B cell (primary cell): ENCODE measurements around the gene ARL4A. TPM values are rescaled to one million over a fixed set of nuclear protein-coding genes. Genes with fewer than 3 reads are reported as not detected.

Experiments
- ATAC-seq: fragments of 200-7000 bp; cut with Tn5 transposase; one replicate; pipeline ENCODE4 v1.10.0; 2021; ENCODE audit warnings: low read depth, mild to moderate bottlenecking, moderate number of reproducible peaks, moderate library complexity
- CTCF ChIA-PET: fragments of 350-600 bp; sonication (Branson Sonifier 250); formaldehyde crosslinking; loops from one replicate; lab custom pipeline; 2021; ENCODE audit warnings: antibody characterized with exemption, inconsistent platforms; lab: Charles Lee
- POLR2A ChIA-PET: fragments of 350-600 bp; sonication (Branson Sonifier 250); formaldehyde crosslinking; loops from one replicate; lab custom pipeline; 2021; ENCODE audit warnings: antibody characterized with exemption; lab: Charles Lee
- DNase-seq: peaks from one replicate; pipeline ENCODE4 v3.0.0; 2013
- H2AFZ ChIP-seq: 2 replicates; pipeline ENCODE4 v1.6.1; 2012; ENCODE audit warnings: mild to moderate bottlenecking, low read depth, low read length; ENCODE audit not compliant: insufficient read depth, poor library complexity, severe bottlenecking
- H3K27ac ChIP-seq, 2 donors: 1 replicate in 1 of 2; 2 replicates in 1 of 2; pipeline ENCODE4 v1.5.1; 2012 to 2013; ENCODE audit warnings: low read length in 2 of 2, mild to moderate bottlenecking in 2 of 2, moderate library complexity in 1 of 2
- H3K27me3 ChIP-seq, 4 experiments: fragments of 200-600 bp in 1 of 4; sonication (generic) in 1 of 4; replicated peaks in 1 of 4; 1 replicate in 2 of 4; 2 replicates in 2 of 4; pipeline versions ENCODE4 v1.6.1 to v1.7.0; 2013 to 2016; ENCODE audit warnings: low read length in 3 of 4, mild to moderate bottlenecking in 2 of 4, mixed read lengths in 1 of 4, moderate library complexity in 1 of 4; ENCODE audit not compliant: insufficient read depth in 4 of 4, control insufficient read depth in 3 of 4; ENCODE audit errors: control extremely low read depth in 1 of 4
- H3K36me3 ChIP-seq, 2 experiments: replicated peaks in 1 of 2; 1 replicate in 1 of 2; 2 replicates in 1 of 2; pipeline versions ENCODE4 v1.6.1 to v1.7.1; 2013; ENCODE audit warnings: low read length in 1 of 2; ENCODE audit not compliant: insufficient read depth in 2 of 2, control insufficient read depth in 1 of 2; ENCODE audit errors: control extremely low read depth in 1 of 2, extremely low read depth in 1 of 2
- H3K4me1 ChIP-seq, 2 donors: fragments of 200-600 bp in 1 of 2; sonication (generic) in 1 of 2; 1 replicate in 1 of 2; 2 replicates in 1 of 2; pipeline versions ENCODE4 v1.5.1 to v1.6.1; 2013 to 2017; ENCODE audit warnings: low read length in 2 of 2; ENCODE audit not compliant: control insufficient read depth in 2 of 2, insufficient read depth in 2 of 2
- H3K4me2 ChIP-seq: replicated peaks from 2 replicates; pipeline ENCODE3; 2012; ENCODE audit warnings: mild to moderate bottlenecking, low read depth, low read length; ENCODE audit not compliant: poor library complexity, severe bottlenecking
- H3K4me3 ChIP-seq, 5 experiments: fragments of 200-600 bp in 1 of 5; sonication (generic) in 1 of 5; 1 replicate in 3 of 5; 2 replicates in 2 of 5; pipeline versions ENCODE4 v1.5.1 to v1.7.0; 2011 to 2016; ENCODE audit warnings: low read length in 4 of 5, mild to moderate bottlenecking in 4 of 5, low read depth in 2 of 5, control low read depth in 1 of 5, moderate library complexity in 1 of 5; ENCODE audit not compliant: insufficient read depth in 1 of 5; ENCODE audit errors: control extremely low read depth in 1 of 5, extremely low read depth in 1 of 5
- H3K79me2 ChIP-seq: fragments of 200-600 bp; sonication (generic); one replicate; pipeline ENCODE4 v1.6.0; 2016; ENCODE audit warnings: low read length; ENCODE audit not compliant: control insufficient read depth, insufficient read depth
- H3K9ac ChIP-seq: fragments of 200-600 bp; sonication (generic); 2 replicates; pipeline ENCODE4 v1.6.1; 2017; ENCODE audit warnings: mild to moderate bottlenecking, low read length, moderate library complexity
- H3K9me3 ChIP-seq, 3 donors: one replicate each; pipeline versions ENCODE4 v1.6.1 to v1.7.1; 2013; ENCODE audit warnings: low read length in 2 of 3; ENCODE audit not compliant: control insufficient read depth in 2 of 3, insufficient read depth in 1 of 3; ENCODE audit errors: control extremely low read depth in 1 of 3
- H4K20me1 ChIP-seq: 2 replicates; pipeline ENCODE4 v1.6.0; 2012; ENCODE audit warnings: mild to moderate bottlenecking, low read length; ENCODE audit not compliant: insufficient read depth, control insufficient read depth, poor library complexity, severe bottlenecking
- H3K27ac Mint-ChIP-seq: one replicate; pipeline ENCODE4 v1.8.0; 2021; ENCODE audit warnings: mixed read lengths
- H3K27me3 Mint-ChIP-seq: one replicate; pipeline ENCODE4 v1.8.0; 2021; ENCODE audit warnings: mixed read lengths
- H3K4me1 Mint-ChIP-seq: one replicate; pipeline ENCODE4 v1.8.0; 2021; ENCODE audit warnings: mixed read lengths
- H3K4me3 Mint-ChIP-seq: one replicate; pipeline ENCODE4 v1.8.0; 2021; ENCODE audit warnings: mixed read lengths
- H3K9me3 Mint-ChIP-seq: one replicate; pipeline ENCODE4 v1.8.0; 2022; ENCODE audit warnings: mixed read lengths; ENCODE audit not compliant: insufficient read depth
- CTCF ChIP-seq: fragments of 200-600 bp; IDR thresholded peaks from one replicate; pipeline ENCODE4 v1.8.0; 2022; ENCODE audit warnings: antibody characterized with exemption, mild to moderate bottlenecking
- EZH2 ChIP-seq: IDR thresholded peaks from 2 replicates; pipeline ENCODE4 v1.6.1; 2012; ENCODE audit warnings: borderline replicate concordance, low read depth, mild to moderate bottlenecking, moderate library complexity, low read length; ENCODE audit not compliant: insufficient read depth, poor library complexity, severe bottlenecking
- WGBS: methylation state at CpG from one replicate; pipeline ENCODE4 v1.1.5; 2013; ENCODE audit warnings: missing lambda C conversion rate; ENCODE audit not compliant: insufficient coverage; 5-methylcytosine and 5-hydroxymethylcytosine counted together
- intact Hi-C: fragments of 100-400 bp; cut with micrococcal nuclease; formaldehyde crosslinking; loops from one replicate; pipeline ENCODE4 v1.10.0; 2022
- polyA plus RNA-seq: library from polyadenylated mRNA; depleted of rRNA; stranded (reverse); fragments of >200 nt; gene quantifications from 2 replicates; pipeline ENCODE4 v1.2.3, GENCODE V29; 2012
- total RNA-seq, 2 donors: library from RNA; stranded (reverse); fragments of 120-200 nt in 1 of 2; gene quantifications; 1 replicate in 1 of 2; 2 replicates in 1 of 2; pipeline versions ENCODE4 v1.2.3 to v1.2.4, GENCODE V29; 2013 to 2022

ARL4A gene
- total and polyA plus RNA-seq, 2 donors (not counting 1 experiment from before 2014, with no cell fraction given), result 14.2 to 100 TPM

GRCh38 chr7:12725575-12726316, 38.3 kb downstream of the ARL4A start:
- DNase-seq (no peak), ATAC-seq (no peak)
- Mint-ChIP-seq H3K4me1 (peaks cover 3% of the 10 kb centered on the region), H3K9me3 (no peaks in the 10 kb centered on the region), H3K27me3 (peaks cover 3% of the 10 kb centered on the region), H3K27ac (no peak overlapping the region), H3K4me3 (no peak overlapping the region)
- Histone ChIP-seq H3K79me2 (no peaks in the 10 kb centered on the region), H3K4me1 (no peaks in the 10 kb centered on the region), H3K36me3 (no peaks in the 10 kb centered on the region), H3K27me3 (peaks cover 0 to 4% (median 0%) of the 10 kb centered on the region in 4 experiments), H3K9me3 (no peaks in the 10 kb centered on the region), H3K27ac (no peak overlapping the region), H3K4me3 (no peak overlapping the region), H2AFZ (no peak overlapping the region), H3K4me2 (no peak overlapping the region), H3K9ac (no peak overlapping the region), H4K20me1 (no peaks in the 10 kb centered on the region)
- ChIA-PET CTCF (interaction anchor here (0.7 kb wide), 1 partner anchor 63 kb away, joined by 3 read pairs; no protein-coding TSS in a partner anchor), POLR2A (no interaction called here)
- intact Hi-C loops, result no loop called here
- no CpG with 5 or more reads among the region's 4 CpGs for WGBS
- TF ChIP-seq EZH2 (no peak), CTCF (no peak)

GRCh38 chr7:12726908-12727307, 39.5 kb downstream of the ARL4A start:
- intact Hi-C loops, result no loop called here
- no peak for TF ChIP-seq EZH2
- no peak for TF ChIP-seq CTCF
- H3K27ac Mint-ChIP-seq, result no peak overlapping the region
- Histone ChIP-seq H2AFZ (no peak overlapping the region), H3K4me1 (peaks cover 7 to 8% of the 10 kb centered on the region in 2 donors), H3K4me2 (no peak overlapping the region), H3K79me2 (no peaks in the 10 kb centered on the region), H3K4me3 (no peak overlapping the region), H3K27ac (no peak overlapping the region), H4K20me1 (no peaks in the 10 kb centered on the region), H3K9ac (no peak overlapping the region), H3K27me3 (peaks cover 0 to 4% (median 0%) of the 10 kb centered on the region in 4 experiments), H3K36me3 (no peaks in the 10 kb centered on the region), H3K9me3 (no peaks in the 10 kb centered on the region)
- POLR2A ChIA-PET, result no interaction called here
- peaks cover 6% of the 10 kb centered on the region for H3K4me1 Mint-ChIP-seq
- DNase-seq (no peak), ATAC-seq (no peak)
- CTCF ChIA-PET, result no interaction called here
- no peak overlapping the region for H3K4me3 Mint-ChIP-seq
- no peaks in the 10 kb centered on the region for H3K9me3 Mint-ChIP-seq
- H3K27me3 Mint-ChIP-seq, result peaks cover 3% of the 10 kb centered on the region
- no CpG with 5 or more reads among the region's 2 CpGs for WGBS
